HepG2 (cell line): ENCODE results near the gene FEV. TPM values are rescaled to one million over a fixed set of nuclear protein-coding genes. Genes with fewer than 3 reads are reported as not detected.

ENCODE experiments used
- AGO2 ChIP-seq: fragments of 200-400 bp; formaldehyde crosslinking; optimal IDR thresholded peaks from 2 replicates; pipeline ENCODE3; 2017; ENCODE audit warnings: mild to moderate bottlenecking, low read depth, low read length, moderate library complexity
- FOXA3 ChIP-seq: IDR thresholded peaks from 2 replicates; pipeline ENCODE4 v1.6.1; 2016; ENCODE audit warnings: missing genetic modification reagents, missing compliant biosample characterization
- GTF3A ChIP-seq: sonication (generic); formaldehyde crosslinking; conservative IDR thresholded peaks from 2 replicates; pipeline ENCODE4 v1.4.0; 2020; ENCODE audit warnings: mild to moderate bottlenecking, missing genetic modification reagents
- MED13 ChIP-seq: sonication (generic); formaldehyde crosslinking; IDR thresholded peaks from 2 replicates; pipeline ENCODE4 v1.5.0; 2020; ENCODE audit warnings: missing genetic modification reagents
- MIXL1 ChIP-seq: IDR thresholded peaks from 2 replicates; pipeline ENCODE4 v1.6.1; 2016
- MTF2 ChIP-seq: sonication (generic); formaldehyde crosslinking; IDR thresholded peaks from 2 replicates; pipeline ENCODE4 v1.5.0; 2020; ENCODE audit warnings: missing genetic modification reagents, borderline replicate concordance
- NAIF1 ChIP-seq: sonication (generic); formaldehyde crosslinking; IDR thresholded peaks from 2 replicates; pipeline ENCODE4 v1.5.0; 2020; ENCODE audit warnings: mild to moderate bottlenecking, missing genetic modification reagents, borderline replicate concordance
- REL ChIP-seq: sonication (generic); formaldehyde crosslinking; conservative IDR thresholded peaks from 2 replicates; pipeline ENCODE4 v1.8.0; 2022; ENCODE audit warnings: mild to moderate bottlenecking, missing genetic modification reagents, moderate library complexity
- RXRB ChIP-seq: IDR thresholded peaks from 2 replicates; pipeline ENCODE4 v1.6.1; 2016; ENCODE audit warnings: borderline replicate concordance, missing genetic modification reagents, missing compliant biosample characterization
- SCMH1 ChIP-seq: sonication (generic); formaldehyde crosslinking; IDR thresholded peaks from 2 replicates; pipeline ENCODE4 v1.9.0; 2021; ENCODE audit warnings: missing genetic modification reagents, mild to moderate bottlenecking, borderline replicate concordance
- ZBTB3 ChIP-seq: sonication (generic); formaldehyde crosslinking; IDR thresholded peaks from 2 replicates; pipeline ENCODE4 v1.4.0; 2020; ENCODE audit warnings: low read depth, mild to moderate bottlenecking, moderate library complexity, missing genetic modification reagents, borderline replicate concordance
- ZFP82 ChIP-seq: sonication (generic); formaldehyde crosslinking; IDR thresholded peaks from 2 replicates; pipeline ENCODE4 v1.5.1; 2020; ENCODE audit warnings: mild to moderate bottlenecking, missing genetic modification reagents, borderline replicate concordance
- ZFYVE20 ChIP-seq: sonication (generic); formaldehyde crosslinking; IDR thresholded peaks from 2 replicates; pipeline ENCODE4 v1.8.0; 2023; ENCODE audit warnings: low read depth, mild to moderate bottlenecking, moderate library complexity, missing genetic modification reagents, borderline replicate concordance
- ZNF17 ChIP-seq: sonication (generic); formaldehyde crosslinking; IDR thresholded peaks from 2 replicates; pipeline ENCODE4 v1.5.0; 2020; ENCODE audit warnings: mild to moderate bottlenecking, missing genetic modification reagents
- ZNF263 ChIP-seq: sonication (generic); formaldehyde crosslinking; IDR thresholded peaks from 2 replicates; pipeline ENCODE4 v1.4.0; 2020; ENCODE audit warnings: missing genetic modification reagents
- ZNF331 ChIP-seq: sonication (generic); formaldehyde crosslinking; IDR thresholded peaks from 2 replicates; pipeline ENCODE4 v1.4.0; 2020; ENCODE audit warnings: missing genetic modification reagents
- ZNF570 ChIP-seq: sonication (generic); formaldehyde crosslinking; IDR thresholded peaks from 2 replicates; pipeline ENCODE4 v1.4.0; 2020; ENCODE audit warnings: mild to moderate bottlenecking, missing genetic modification reagents, borderline replicate concordance
- ZNF773 ChIP-seq: sonication (generic); formaldehyde crosslinking; IDR thresholded peaks from 2 replicates; pipeline ENCODE4 v1.4.0; 2020; ENCODE audit warnings: missing genetic modification reagents, borderline replicate concordance
- ZNF777 ChIP-seq: sonication (generic); formaldehyde crosslinking; IDR thresholded peaks from 2 replicates; pipeline ENCODE4 v1.4.0; 2020; ENCODE audit warnings: missing genetic modification reagents
- ZNF850 ChIP-seq: sonication (generic); formaldehyde crosslinking; conservative IDR thresholded peaks from 2 replicates; pipeline ENCODE4 v1.9.0; 2021; ENCODE audit warnings: mild to moderate bottlenecking, missing genetic modification reagents
- ZNF891 ChIP-seq: sonication (generic); formaldehyde crosslinking; IDR thresholded peaks from 2 replicates; pipeline ENCODE4 v1.5.0; 2020; ENCODE audit warnings: mild to moderate bottlenecking, missing genetic modification reagents
- ZZZ3 ChIP-seq: sonication (generic); formaldehyde crosslinking; IDR thresholded peaks from 2 replicates; pipeline ENCODE4 v1.4.0; 2020; ENCODE audit warnings: missing genetic modification reagents, mild to moderate bottlenecking, borderline replicate concordance
- polyA plus RNA-seq, 8 experiments: library from polyadenylated mRNA; depleted of rRNA in 3 of 8; stranded (reverse) in 7 of 8; unstranded in 1 of 8; fragments of >200 nt; fragmentation: Illumina TruSeq in 4 of 8; extraction: Trizol in 4 of 8; gene quantifications; 2 replicates each; pipeline versions ENCODE4 v1.2.1 to v1.2.3, GENCODE V29; 2011 to 2016; ENCODE audit warnings: low read depth in 4 of 8, missing spikeins in 1 of 8, mixed read lengths in 1 of 8; ENCODE audit not compliant: insufficient read depth in 1 of 8
- total RNA-seq, 5 experiments: library from RNA; depleted of rRNA; stranded (reverse); fragments of >200 nt; fragmentation: Illumina TruSeq; extraction: Trizol; gene quantifications; 2 replicates each; pipeline ENCODE4 v1.2.3, GENCODE V29; 2016; ENCODE audit warnings: low read depth in 1 of 5
- TF ChIP-seq, protein P1 (sequence below), 2 experiments: sonication (generic) in 1 of 2; formaldehyde crosslinking in 1 of 2; IDR thresholded peaks; 2 replicates each; pipeline versions ENCODE4 v1.5.1 to v1.6.1; 2011 to 2020; ENCODE audit warnings: borderline replicate concordance in 1 of 2, low read depth in 1 of 2, low read length in 1 of 2, mild to moderate bottlenecking in 1 of 2, missing genetic modification reagents in 1 of 2, moderate library complexity in 1 of 2
- TF ChIP-seq, protein P2 (sequence below): sonication (generic); formaldehyde crosslinking; conservative IDR thresholded peaks from 2 replicates; pipeline ENCODE4 v1.8.0; 2022; ENCODE audit warnings: mild to moderate bottlenecking, moderate library complexity, missing genetic modification reagents
- TF ChIP-seq, protein P3 (sequence below): sonication (generic); formaldehyde crosslinking; IDR thresholded peaks from 2 replicates; pipeline ENCODE4 v1.5.1; 2020; ENCODE audit warnings: mild to moderate bottlenecking, missing genetic modification reagents, borderline replicate concordance

FEV gene
- total and polyA plus RNA-seq, 2 of the 13 experiments (the other 11 are each of a cell fraction or from before 2014, with no cell fraction given) = not detected

DNA sequence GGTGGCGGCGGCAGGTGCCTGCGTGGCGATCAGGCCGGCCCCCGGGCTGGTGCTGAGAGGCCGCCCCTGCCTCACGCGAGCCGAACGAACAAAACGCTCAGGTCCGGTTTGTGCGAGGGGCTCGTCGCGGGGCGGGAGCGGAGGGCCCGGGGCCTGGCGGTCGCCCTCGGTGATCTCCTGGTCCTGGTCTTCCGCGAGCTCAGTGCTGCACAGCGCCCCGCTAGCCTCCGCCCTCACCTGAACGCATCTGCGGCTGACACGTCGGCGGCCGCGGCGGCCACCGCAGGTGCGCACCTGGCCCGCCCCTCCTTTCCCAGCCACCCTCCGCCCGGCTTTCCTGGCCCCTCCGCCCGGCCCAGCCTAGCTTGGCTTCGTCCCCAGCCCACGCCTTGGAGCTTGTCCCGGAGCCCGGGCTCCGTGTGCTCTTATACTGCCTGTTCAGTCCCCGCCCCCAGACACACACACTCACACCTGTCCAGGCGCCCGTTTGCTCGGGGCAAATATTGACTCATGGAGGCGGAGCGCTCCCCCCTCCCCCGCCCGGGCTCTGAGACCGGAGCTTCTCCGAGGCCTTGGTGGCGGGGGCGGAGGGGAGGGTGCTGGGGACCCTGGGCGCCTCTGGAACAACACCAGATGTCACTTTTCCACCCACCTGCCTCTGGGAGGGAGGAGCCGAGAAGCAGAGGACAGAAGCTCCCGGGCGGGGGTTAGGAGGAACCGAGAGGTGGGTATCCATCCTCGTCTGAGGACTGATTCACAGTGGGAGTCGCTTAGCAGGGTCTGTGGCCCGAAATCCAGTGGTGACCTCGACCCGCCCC lies 16.8 kb upstream of the FEV start (continued):
- TF ChIP-seq ZFYVE20 (no peak), ZNF17 (CRISPR knock-in tag) (no peak), ZNF570 (no peak), ZNF777 (CRISPR knock-in tag) (peak; percentile 40; the same call in 1 of the 2 replicates), ZNF850 (CRISPR knock-in tag) (no peak), SCMH1 (CRISPR knock-in tag) (no peak), RXRB (peak; percentile 67), ZNF891 (CRISPR knock-in tag) (peak; percentile 61; the same call in 1 of the 2 replicates), REL (no peak), MTF2 (CRISPR knock-in tag) (peak; percentile 96), ZNF263 (CRISPR knock-in tag) (no peak), ZZZ3 (CRISPR knock-in tag) (no peak), ZNF331 (CRISPR knock-in tag) (peak; percentile 69; the same call in 1 of the 2 replicates), MIXL1 (CRISPR knock-in tag) (peak; percentile 25; the same call in 1 of the 2 replicates), MED13 (CRISPR knock-in tag) (peak; percentile 46; the same call in 1 of the 2 replicates), FOXA3 (peak; percentile 95), ZBTB3 (CRISPR knock-in tag) (no peak; the same call in 1 of the 2 replicates), NAIF1 (CRISPR knock-in tag) (no peak), AGO2 (no peak), ZNF773 (CRISPR knock-in tag) (no peak), GTF3A (CRISPR knock-in tag) (no peak), ZFP82 (peak; percentile 73; the same call in 1 of the 2 replicates)
- TF ChIP-seq, protein P1, sequence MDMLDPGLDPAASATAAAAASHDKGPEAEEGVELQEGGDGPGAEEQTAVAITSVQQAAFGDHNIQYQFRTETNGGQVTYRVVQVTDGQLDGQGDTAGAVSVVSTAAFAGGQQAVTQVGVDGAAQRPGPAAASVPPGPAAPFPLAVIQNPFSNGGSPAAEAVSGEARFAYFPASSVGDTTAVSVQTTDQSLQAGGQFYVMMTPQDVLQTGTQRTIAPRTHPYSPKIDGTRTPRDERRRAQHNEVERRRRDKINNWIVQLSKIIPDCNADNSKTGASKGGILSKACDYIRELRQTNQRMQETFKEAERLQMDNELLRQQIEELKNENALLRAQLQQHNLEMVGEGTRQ (IDR thresholded peaks at IDR 0.05; ENCODE audit: low read depth, low read length) = no peak
- TF ChIP-seq, protein P1 (CRISPR knock-in tag; IDR thresholded peaks at IDR 0.05; ENCODE audit: borderline replicate concordance) = no peak; the same call in 1 of the 2 replicates
- TF ChIP-seq, protein P2, sequence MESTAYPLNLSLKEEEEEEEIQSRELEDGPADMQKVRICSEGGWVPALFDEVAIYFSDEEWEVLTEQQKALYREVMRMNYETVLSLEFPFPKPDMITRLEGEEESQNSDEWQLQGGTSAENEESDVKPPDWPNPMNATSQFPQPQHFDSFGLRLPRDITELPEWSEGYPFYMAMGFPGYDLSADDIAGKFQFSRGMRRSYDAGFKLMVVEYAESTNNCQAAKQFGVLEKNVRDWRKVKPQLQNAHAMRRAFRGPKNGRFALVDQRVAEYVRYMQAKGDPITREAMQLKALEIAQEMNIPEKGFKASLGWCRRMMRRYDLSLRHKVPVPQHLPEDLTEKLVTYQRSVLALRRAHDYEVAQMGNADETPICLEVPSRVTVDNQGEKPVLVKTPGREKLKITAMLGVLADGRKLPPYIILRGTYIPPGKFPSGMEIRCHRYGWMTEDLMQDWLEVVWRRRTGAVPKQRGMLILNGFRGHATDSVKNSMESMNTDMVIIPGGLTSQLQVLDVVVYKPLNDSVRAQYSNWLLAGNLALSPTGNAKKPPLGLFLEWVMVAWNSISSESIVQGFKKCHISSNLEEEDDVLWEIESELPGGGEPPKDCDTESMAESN (CRISPR knock-in tag) = no peak
- TF ChIP-seq, protein P3, sequence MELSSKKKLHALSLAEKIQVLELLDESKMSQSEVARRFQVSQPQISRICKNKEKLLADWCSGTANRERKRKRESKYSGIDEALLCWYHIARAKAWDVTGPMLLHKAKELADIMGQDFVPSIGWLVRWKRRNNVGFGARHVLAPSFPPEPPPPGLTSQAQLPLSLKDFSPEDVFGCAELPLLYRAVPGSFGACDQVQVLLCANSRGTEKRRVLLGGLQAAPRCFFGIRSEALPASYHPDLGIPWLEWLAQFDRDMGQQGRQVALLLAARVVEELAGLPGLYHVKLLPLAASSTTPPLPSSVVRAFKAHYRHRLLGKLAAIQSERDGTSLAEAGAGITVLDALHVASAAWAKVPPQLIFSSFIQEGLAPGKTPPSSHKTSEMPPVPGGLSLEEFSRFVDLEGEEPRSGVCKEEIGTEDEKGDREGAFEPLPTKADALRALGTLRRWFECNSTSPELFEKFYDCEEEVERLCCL (CRISPR knock-in tag) = no peak
